ENCODE results near the gene ANKRD65. TPM values are rescaled to one million over a fixed set of nuclear protein-coding genes. Genes with fewer than 3 reads are reported as not detected.
A peak's percentile ranks its signal among the peaks of the same experiment; 100 is the strongest.
"Not testable (repeated sequence)": the region's sequence is repeated elsewhere in the genome, so short reads cannot be mapped to it uniquely, and the experiment has no call there.

The ANKRD65 gene
- total and polyA plus RNA-seq, 10 donors, result 0.43 to 4.3 (median 1.6) TPM

GRCh38 chr1:1419813-1420653 lies 1.0 kb downstream of the ANKRD65 start:
- Histone ChIP-seq H3K9me3 (no peaks in the 10 kb centered on the region), H3K4me3 (peak overlapping the region in 5 of 8 donors; percentile 13 to 60 (median 23)), H3K27me3 (replicated peaks in 1 of 7) (peaks cover 0 to 53% (median 14%) of the 10 kb centered on the region in 7 donors), H3K27ac (peak overlapping the region in 2 of 8 donors; percentile 51 to 52), H3K4me1 (peaks cover 0 to 17% (median 6%) of the 10 kb centered on the region in 6 donors), H3K36me3 (no peaks in the 10 kb centered on the region)
- DNase-seq, result peak; percentile 64
- intact Hi-C loops (cut with DNase I; ENCODE audit: low total_unique reads), result no loop called here
- 5 to 93% (median 17%) methylated on average over 3 to 112 of the region's 112 CpGs for WGBS, 5 donors
- TF ChIP-seq, protein P1, sequence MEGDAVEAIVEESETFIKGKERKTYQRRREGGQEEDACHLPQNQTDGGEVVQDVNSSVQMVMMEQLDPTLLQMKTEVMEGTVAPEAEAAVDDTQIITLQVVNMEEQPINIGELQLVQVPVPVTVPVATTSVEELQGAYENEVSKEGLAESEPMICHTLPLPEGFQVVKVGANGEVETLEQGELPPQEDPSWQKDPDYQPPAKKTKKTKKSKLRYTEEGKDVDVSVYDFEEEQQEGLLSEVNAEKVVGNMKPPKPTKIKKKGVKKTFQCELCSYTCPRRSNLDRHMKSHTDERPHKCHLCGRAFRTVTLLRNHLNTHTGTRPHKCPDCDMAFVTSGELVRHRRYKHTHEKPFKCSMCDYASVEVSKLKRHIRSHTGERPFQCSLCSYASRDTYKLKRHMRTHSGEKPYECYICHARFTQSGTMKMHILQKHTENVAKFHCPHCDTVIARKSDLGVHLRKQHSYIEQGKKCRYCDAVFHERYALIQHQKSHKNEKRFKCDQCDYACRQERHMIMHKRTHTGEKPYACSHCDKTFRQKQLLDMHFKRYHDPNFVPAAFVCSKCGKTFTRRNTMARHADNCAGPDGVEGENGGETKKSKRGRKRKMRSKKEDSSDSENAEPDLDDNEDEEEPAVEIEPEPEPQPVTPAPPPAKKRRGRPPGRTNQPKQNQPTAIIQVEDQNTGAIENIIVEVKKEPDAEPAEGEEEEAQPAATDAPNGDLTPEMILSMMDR (IDR thresholded peaks at IDR 0.05 in 8 of 11, conservative IDR thresholded peaks at IDR 0.05 in 3 of 11), result no peak
- TF ChIP-seq POLR2A (IDR thresholded peaks at IDR 0.05) (no peak), POLR2AphosphoS5 (IDR thresholded peaks at IDR 0.05) (no peak)

GRCh38 chr1:1419363-1419812 lies 1.7 kb downstream of the ANKRD65 start:
- Histone ChIP-seq H3K4me1 (peaks cover 0 to 17% (median 6%) of the 10 kb centered on the region in 6 donors), H3K36me3 (no peaks in the 10 kb centered on the region), H3K27me3 (replicated peaks in 1 of 7) (peaks cover 0 to 46% (median 14%) of the 10 kb centered on the region in 7 donors), H3K9me3 (no peaks in the 10 kb centered on the region), H3K27ac (peak overlapping the region in 2 of 8 donors; percentile 51 to 52), H3K4me3 (peak overlapping the region in 4 of 8 donors; percentile 13 to 60 (median 32))
- intact Hi-C loops (cut with DNase I; ENCODE audit: low total_unique reads), result no loop called here
- no peak for DNase-seq
- WGBS, 5 donors, result 76 to 93% (median 90%) methylated on average over 7 to 21 of the region's 21 CpGs
- TF ChIP-seq, protein P1 (IDR thresholded peaks at IDR 0.05 in 8 of 11, conservative IDR thresholded peaks at IDR 0.05 in 3 of 11), result no peak
- TF ChIP-seq POLR2AphosphoS5 (IDR thresholded peaks at IDR 0.05) (no peak), POLR2A (IDR thresholded peaks at IDR 0.05) (no peak)

- intact Hi-C loops (cut with DNase I; ENCODE audit: low total_unique reads), result no loop called here
- Histone ChIP-seq H3K4me3 (no peak overlapping the region), H3K27ac (no peak overlapping the region), H3K36me3 (no peaks in the 10 kb centered on the region), H3K4me1 (peaks cover 0 to 17% (median 6%) of the 10 kb centered on the region in 6 donors), H3K9me3 (no peaks in the 10 kb centered on the region), H3K27me3 (replicated peaks in 1 of 7) (peaks cover 0 to 40% (median 14%) of the 10 kb centered on the region in 7 donors)
- no peak for TF ChIP-seq POLR2A (IDR thresholded peaks at IDR 0.05)
- no peak for TF ChIP-seq POLR2AphosphoS5 (IDR thresholded peaks at IDR 0.05)
- TF ChIP-seq, protein P1 (IDR thresholded peaks at IDR 0.05 in 8 of 11, conservative IDR thresholded peaks at IDR 0.05 in 3 of 11), result no peak
- no peak for DNase-seq
- WGBS, 5 donors, result 82 to 92% (median 90%) methylated on average over 13 to 26 of the region's 26 CpGs
Measured at GRCh38 chr1:1418464-1419362, 2.4 kb downstream of the ANKRD65 start.

DNA sequence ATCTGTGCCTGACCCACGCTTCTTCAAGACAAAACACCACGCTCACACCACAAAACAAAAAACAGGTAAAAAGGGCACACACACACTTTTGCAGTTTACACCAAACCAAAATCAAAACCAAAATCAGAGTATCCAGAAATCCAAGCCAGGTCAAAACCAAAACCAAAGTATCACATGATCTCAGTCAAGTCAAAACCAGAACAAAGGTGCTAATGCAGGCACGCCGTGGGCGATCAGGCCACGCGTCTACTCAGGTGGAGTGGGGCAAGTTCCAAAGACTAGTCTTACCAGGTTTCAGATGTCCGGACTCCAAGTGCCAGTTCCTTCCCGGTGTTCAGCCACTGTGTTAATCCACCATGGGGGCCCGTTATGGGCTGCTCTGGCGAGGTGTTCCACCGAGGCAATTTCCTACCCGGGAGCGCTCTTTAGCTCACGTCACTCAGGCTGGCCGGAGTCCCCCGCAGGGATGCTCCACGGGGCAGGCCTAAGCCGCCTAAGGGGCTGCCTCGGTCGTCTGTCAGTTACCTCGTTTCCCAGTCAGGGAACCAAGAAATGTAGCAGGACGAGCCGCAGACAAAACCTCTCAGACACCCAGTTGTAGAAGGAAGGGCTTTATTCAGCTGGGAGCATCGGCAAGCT lies 3.1 kb downstream of the ANKRD65 start:
- H3K27ac ChIP-seq; intact Hi-C loops (cut with DNase I; ENCODE audit: low total_unique reads); DNase-seq; H3K36me3 ChIP-seq; H3K4me3 ChIP-seq; H3K9me3 ChIP-seq: not testable (repeated sequence)
- peaks cover 0 to 17% (median 6%) of the 10 kb centered on the region in 6 donors for H3K4me1 ChIP-seq
- 82 to 92% (median 89%) methylated on average over 24 to 25 of the region's 25 CpGs for WGBS, 5 donors
- peaks cover 0 to 35% (median 14%) of the 10 kb centered on the region in 7 donors for H3K27me3 ChIP-seq (replicated peaks in 1 of 7)

- DNase-seq; H3K36me3 ChIP-seq; H3K27ac ChIP-seq; H3K4me3 ChIP-seq; intact Hi-C loops (cut with DNase I; ENCODE audit: low total_unique reads); H3K9me3 ChIP-seq: not testable (repeated sequence)
- H3K27me3 ChIP-seq (replicated peaks in 1 of 7), result peaks cover 0 to 30% (median 14%) of the 10 kb centered on the region in 7 donors
- 79 to 90% (median 83%) methylated on average over 5 of the region's 5 CpGs for WGBS, 5 donors
- peaks cover 0 to 17% (median 6%) of the 10 kb centered on the region in 6 donors for H3K4me1 ChIP-seq
Measured at GRCh38 chr1:1417396-1417795, 3.7 kb downstream of the ANKRD65 start.

All from spleen (tissue), 11 donors.